DOHH2 (cell line): ENCODE measurements around the gene GMDS.

Experiments
- CTCF ChIP-seq: fragments of 200-600 bp; sonication (generic); IDR thresholded peaks from one replicate; pipeline ENCODE4 v1.5.1; 2014; ENCODE audit warnings: antibody characterized with exemption, mild to moderate bottlenecking, low read depth, low read length; ENCODE audit not compliant: poor library complexity, severe bottlenecking
- EZH2phosphoT487 ChIP-seq: fragments of 200-600 bp; sonication (generic); IDR thresholded peaks from 2 replicates; pipeline ENCODE4 v1.6.1; 2017; ENCODE audit warnings: borderline replicate concordance, mild to moderate bottlenecking, antibody characterized with exemption, low read length, moderate library complexity, mixed read lengths

- TF ChIP-seq CTCF, result no peak
- no peak for TF ChIP-seq EZH2phosphoT487
These were observed 15.7 kb downstream of the GMDS start for GRCh38 chr6:2229742-2230141.
